Astrocyte (in vitro differentiated cells and primary cell): ENCODE measurements around the gene CACNB4. TPM values are rescaled to one million over a fixed set of nuclear protein-coding genes. Genes with fewer than 3 reads are reported as not detected.
"Not testable (repeated sequence)": the region's sequence is repeated elsewhere in the genome, so short reads cannot be mapped to it uniquely, and the experiment has no call there.

ENCODE experiments used
- DNase-seq: peaks from one replicate; pipeline ENCODE4 v3.0.0-alpha.2; 2010; ENCODE audit warnings: low read depth
- FAIRE-seq: peaks from 2 replicates; lab custom pipeline; 2011; peaks lifted over from hg19 to GRCh38; lab: Jason Lieb, UNC
- H2AFZ ChIP-seq: 2 replicates; pipeline ENCODE4 v1.6.0; 2012; ENCODE audit warnings: low read depth, low read length, inconsistent platforms
- H3K27ac ChIP-seq: 2 replicates; pipeline ENCODE4 v1.5.1; 2011; ENCODE audit warnings: low read depth, low read length, inconsistent platforms
- H3K27me3 ChIP-seq: 2 replicates; pipeline ENCODE4 v1.6.0; 2011; ENCODE audit warnings: low read length, inconsistent platforms; ENCODE audit not compliant: insufficient read depth
- H3K36me3 ChIP-seq: 2 replicates; pipeline ENCODE4 v1.5.1; 2011; ENCODE audit warnings: low read length, inconsistent platforms; ENCODE audit not compliant: insufficient read depth
- H3K4me1 ChIP-seq: 2 replicates; pipeline ENCODE4 v1.5.1; 2011; ENCODE audit warnings: low read length, inconsistent platforms; ENCODE audit not compliant: insufficient read depth
- H3K4me2 ChIP-seq: 2 replicates; pipeline ENCODE4 v1.6.0; 2012; ENCODE audit warnings: low read length, inconsistent platforms
- H3K4me3 ChIP-seq: 2 replicates; pipeline ENCODE4 v1.5.1; 2011; ENCODE audit warnings: low read depth, mild to moderate bottlenecking, low read length, inconsistent platforms; ENCODE audit not compliant: insufficient read depth
- H3K79me2 ChIP-seq: 2 replicates; pipeline ENCODE4 v1.6.0; 2012; ENCODE audit warnings: mild to moderate bottlenecking, low read length, inconsistent platforms; ENCODE audit not compliant: insufficient read depth
- H3K9ac ChIP-seq: 2 replicates; pipeline ENCODE4 v1.6.0; 2012; ENCODE audit warnings: mild to moderate bottlenecking, low read length, inconsistent platforms
- H3K9me3 ChIP-seq: 2 replicates; pipeline ENCODE4 v1.5.1; 2012; ENCODE audit warnings: low read depth, mild to moderate bottlenecking, low read length, inconsistent platforms; ENCODE audit not compliant: insufficient read depth
- H4K20me1 ChIP-seq: 2 replicates; pipeline ENCODE4 v1.6.0; 2012; ENCODE audit warnings: low read length, inconsistent platforms; ENCODE audit not compliant: insufficient read depth
- H3K27ac Mint-ChIP-seq: one replicate; pipeline ENCODE4 v1.8.0; 2021; ENCODE audit warnings: mild to moderate bottlenecking, mixed read lengths; ENCODE audit not compliant: unreplicated experiment
- H3K27me3 Mint-ChIP-seq: one replicate; pipeline ENCODE4 v1.8.0; 2021; ENCODE audit warnings: low read depth, mixed read lengths; ENCODE audit not compliant: unreplicated experiment
- H3K36me3 Mint-ChIP-seq: one replicate; pipeline ENCODE4 v1.8.0; 2021; ENCODE audit warnings: low read depth, mixed read lengths; ENCODE audit not compliant: unreplicated experiment
- H3K4me1 Mint-ChIP-seq: one replicate; pipeline ENCODE4 v1.8.0; 2021; ENCODE audit warnings: low read depth, mixed read lengths; ENCODE audit not compliant: unreplicated experiment
- H3K4me3 Mint-ChIP-seq: one replicate; pipeline ENCODE4 v1.8.0; 2021; ENCODE audit warnings: mild to moderate bottlenecking, moderate library complexity, mixed read lengths; ENCODE audit not compliant: unreplicated experiment
- H3K9me3 Mint-ChIP-seq: one replicate; pipeline ENCODE4 v1.8.0; 2021; ENCODE audit warnings: mild to moderate bottlenecking, mixed read lengths; ENCODE audit not compliant: unreplicated experiment
- EZH2 ChIP-seq: IDR thresholded peaks from 2 replicates; pipeline ENCODE4 v1.6.1; 2012; ENCODE audit warnings: mild to moderate bottlenecking, low read length, inconsistent platforms; ENCODE audit not compliant: insufficient read depth
- total RNA-seq: library from RNA; stranded (reverse); gene quantifications from 2 replicates; pipeline ENCODE4 v1.2.1, GENCODE V29; 2021
- TF ChIP-seq, protein P1 (sequence below): IDR thresholded peaks from 2 replicates; pipeline ENCODE4 v1.5.1; 2011; ENCODE audit warnings: low read depth, mild to moderate bottlenecking, inconsistent platforms, low read length, moderate library complexity; ENCODE audit not compliant: insufficient read depth

CACNB4 gene
- total RNA-seq, 1 donor from 2014 or later: 1.8 TPM

DNA sequence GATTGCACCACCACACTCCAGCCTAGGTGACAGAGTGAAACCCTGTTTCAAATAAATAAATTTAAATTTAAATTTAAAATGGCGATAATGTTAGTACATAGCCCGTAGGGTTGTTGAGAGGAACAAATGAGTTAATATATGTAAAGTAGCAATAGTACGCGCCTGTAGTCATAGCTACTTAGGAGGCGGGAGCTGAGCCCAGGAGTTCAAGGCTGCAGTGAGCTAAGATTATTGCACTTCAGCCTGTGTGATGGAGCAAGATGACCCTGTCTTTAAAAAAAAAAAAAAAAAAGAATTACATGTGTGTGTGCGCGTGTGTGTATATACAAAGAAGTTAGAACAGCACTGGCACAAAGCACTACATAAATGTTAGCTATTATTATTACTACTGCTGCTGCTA lies 153.2 kb downstream of the CACNB4 start:
- H3K4me3 Mint-ChIP-seq: no peak overlapping the region
- DNase-seq (no peak), FAIRE-seq (no peak)
- Histone ChIP-seq H3K9me3 (no peaks in the 10 kb centered on the region), H3K4me3 (no peak overlapping the region), H3K4me1 (no peaks in the 10 kb centered on the region), H3K4me2 (no peak overlapping the region), H3K36me3 (no peaks in the 10 kb centered on the region), H3K79me2 (no peaks in the 10 kb centered on the region), H3K27ac (no peak overlapping the region), H3K9ac (no peak overlapping the region), H3K27me3 (no peaks in the 10 kb centered on the region), H2AFZ (no peak overlapping the region), H4K20me1 (no peaks in the 10 kb centered on the region)
- peaks cover 8% of the 10 kb centered on the region for H3K9me3 Mint-ChIP-seq
- no peak overlapping the region for H3K27ac Mint-ChIP-seq
- TF ChIP-seq, protein P1, sequence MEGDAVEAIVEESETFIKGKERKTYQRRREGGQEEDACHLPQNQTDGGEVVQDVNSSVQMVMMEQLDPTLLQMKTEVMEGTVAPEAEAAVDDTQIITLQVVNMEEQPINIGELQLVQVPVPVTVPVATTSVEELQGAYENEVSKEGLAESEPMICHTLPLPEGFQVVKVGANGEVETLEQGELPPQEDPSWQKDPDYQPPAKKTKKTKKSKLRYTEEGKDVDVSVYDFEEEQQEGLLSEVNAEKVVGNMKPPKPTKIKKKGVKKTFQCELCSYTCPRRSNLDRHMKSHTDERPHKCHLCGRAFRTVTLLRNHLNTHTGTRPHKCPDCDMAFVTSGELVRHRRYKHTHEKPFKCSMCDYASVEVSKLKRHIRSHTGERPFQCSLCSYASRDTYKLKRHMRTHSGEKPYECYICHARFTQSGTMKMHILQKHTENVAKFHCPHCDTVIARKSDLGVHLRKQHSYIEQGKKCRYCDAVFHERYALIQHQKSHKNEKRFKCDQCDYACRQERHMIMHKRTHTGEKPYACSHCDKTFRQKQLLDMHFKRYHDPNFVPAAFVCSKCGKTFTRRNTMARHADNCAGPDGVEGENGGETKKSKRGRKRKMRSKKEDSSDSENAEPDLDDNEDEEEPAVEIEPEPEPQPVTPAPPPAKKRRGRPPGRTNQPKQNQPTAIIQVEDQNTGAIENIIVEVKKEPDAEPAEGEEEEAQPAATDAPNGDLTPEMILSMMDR: no peak
- TF ChIP-seq EZH2: no peak
- H3K36me3 Mint-ChIP-seq: no peaks in the 10 kb centered on the region
- H3K27me3 Mint-ChIP-seq: peaks cover 9% of the 10 kb centered on the region
- H3K4me1 Mint-ChIP-seq: no peaks in the 10 kb centered on the region

DNA sequence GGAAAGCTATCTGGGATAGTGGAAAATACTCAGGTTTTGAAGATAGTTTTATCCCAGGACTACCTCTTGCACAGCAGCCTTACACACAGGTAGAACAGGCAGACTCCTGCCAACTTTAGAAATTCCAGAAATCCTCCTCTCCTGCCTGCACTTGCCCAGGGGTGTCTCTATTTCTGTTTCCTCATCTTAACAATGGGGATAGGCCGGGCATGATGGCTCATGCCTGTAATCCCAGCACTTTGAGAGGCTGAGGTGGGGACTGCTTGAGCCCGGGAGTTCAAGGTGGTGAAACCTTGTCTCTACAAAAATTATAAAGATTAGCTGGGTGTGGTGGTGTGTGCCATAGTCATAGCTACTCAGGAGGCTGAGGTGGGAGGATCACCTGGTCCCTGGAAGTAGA lies 153.7 kb downstream of the CACNB4 start:
- Histone ChIP-seq H3K9ac (no peak overlapping the region), H3K36me3 (no peaks in the 10 kb centered on the region), H3K4me3 (no peak overlapping the region), H3K4me2 (no peak overlapping the region), H3K9me3 (no peaks in the 10 kb centered on the region), H3K27ac (no peak overlapping the region), H3K79me2 (no peaks in the 10 kb centered on the region), H3K27me3 (no peaks in the 10 kb centered on the region), H4K20me1 (no peaks in the 10 kb centered on the region), H2AFZ (no peak overlapping the region), H3K4me1 (no peaks in the 10 kb centered on the region)
- FAIRE-seq (no peak), DNase-seq (no peak)
- H3K36me3 Mint-ChIP-seq: no peaks in the 10 kb centered on the region
- H3K4me1 Mint-ChIP-seq: no peaks in the 10 kb centered on the region
- no peak overlapping the region for H3K27ac Mint-ChIP-seq
- TF ChIP-seq EZH2: no peak
- TF ChIP-seq, protein P1: no peak
- H3K4me3 Mint-ChIP-seq: no peak overlapping the region
- peaks cover 8% of the 10 kb centered on the region for H3K9me3 Mint-ChIP-seq
- H3K27me3 Mint-ChIP-seq: peaks cover 9% of the 10 kb centered on the region

DNA sequence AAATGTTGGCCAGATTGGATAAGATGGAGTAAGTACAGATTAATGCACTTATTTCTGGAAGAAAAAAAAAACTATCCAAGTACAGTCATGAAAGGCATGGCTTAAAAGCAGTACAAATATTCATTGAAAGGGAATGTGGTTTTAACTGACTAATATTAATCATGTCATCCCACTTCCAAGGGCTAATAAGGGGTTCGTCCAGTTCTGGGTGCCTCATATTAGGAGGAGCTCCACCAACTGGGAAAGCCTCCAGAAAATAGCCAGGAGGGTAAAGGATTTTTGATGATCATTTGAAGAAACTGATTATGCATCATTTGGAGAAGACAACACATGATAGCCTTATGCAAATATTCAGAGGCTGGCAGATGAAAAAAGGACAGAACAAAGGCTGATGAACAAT lies 155.4 kb downstream of the CACNB4 start:
- Histone ChIP-seq H3K27me3 (no peaks in the 10 kb centered on the region), H4K20me1 (no peaks in the 10 kb centered on the region), H3K27ac (no peak overlapping the region), H3K79me2 (no peaks in the 10 kb centered on the region), H3K9me3 (no peaks in the 10 kb centered on the region), H3K36me3 (no peaks in the 10 kb centered on the region), H3K4me3 (no peak overlapping the region), H3K9ac (no peak overlapping the region), H3K4me1 (no peaks in the 10 kb centered on the region), H3K4me2 (no peak overlapping the region), H2AFZ (no peak overlapping the region)
- FAIRE-seq (no peak), DNase-seq (no peak)
- H3K9me3 Mint-ChIP-seq: peaks cover 8% of the 10 kb centered on the region
- no peak for TF ChIP-seq EZH2
- TF ChIP-seq, protein P1: no peak
- H3K27me3 Mint-ChIP-seq: peaks cover 9% of the 10 kb centered on the region
- H3K4me1 Mint-ChIP-seq: no peaks in the 10 kb centered on the region
- no peak overlapping the region for H3K27ac Mint-ChIP-seq
- H3K4me3 Mint-ChIP-seq: no peak overlapping the region
- H3K36me3 Mint-ChIP-seq: no peaks in the 10 kb centered on the region

DNA sequence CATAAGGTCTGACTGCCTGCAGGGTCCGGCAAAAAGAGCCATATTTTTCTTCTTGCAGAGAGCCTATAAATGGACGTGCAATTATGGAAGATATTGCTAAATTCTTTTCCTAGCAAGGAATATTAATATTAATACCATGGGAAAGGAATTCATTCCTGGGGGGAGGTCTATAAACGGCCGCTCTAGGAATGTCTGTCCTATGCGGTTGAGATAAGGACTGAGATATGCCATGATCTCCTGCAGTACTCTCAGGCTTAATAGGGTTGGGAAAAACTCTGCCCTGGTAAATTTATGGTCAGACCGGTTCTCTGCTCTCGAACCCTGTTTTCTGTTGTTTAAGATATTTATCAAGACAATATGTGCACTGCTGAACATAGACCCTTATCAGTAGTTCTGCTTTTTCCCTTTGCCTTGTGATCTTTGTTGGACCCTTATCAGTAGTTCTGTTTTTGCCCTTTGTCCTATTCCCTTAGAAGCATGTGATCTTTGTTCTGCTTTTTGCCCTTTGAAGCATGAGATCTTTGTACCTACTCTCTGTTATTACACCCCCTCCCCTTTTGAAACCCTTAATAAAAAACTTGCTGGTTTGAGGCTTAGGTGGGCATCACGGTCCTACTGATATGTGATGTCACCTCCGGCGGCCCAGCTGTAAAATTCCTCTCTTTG lies 156.2 kb downstream of the CACNB4 start:
- not testable (repeated sequence) for H3K4me3 Mint-ChIP-seq, H3K9me3 Mint-ChIP-seq, H3K79me2 ChIP-seq, H3K4me1 ChIP-seq, H2AFZ ChIP-seq, H3K9ac ChIP-seq, H3K27ac Mint-ChIP-seq, DNase-seq, H3K27me3 Mint-ChIP-seq, H3K4me3 ChIP-seq, H3K27ac ChIP-seq, H3K36me3 Mint-ChIP-seq, FAIRE-seq, H3K9me3 ChIP-seq, H3K4me1 Mint-ChIP-seq, H3K4me2 ChIP-seq, H4K20me1 ChIP-seq, H3K36me3 ChIP-seq, H3K27me3 ChIP-seq
